Measurements from ENCODE around the gene STK38L. TPM values are rescaled to one million over a fixed set of nuclear protein-coding genes. Genes with fewer than 3 reads are reported as not detected.

STK38L gene
- total and polyA plus RNA-seq, 2 of the 4 experiments (the other 2 are of a cell fraction), result 5.1 to 7.2 TPM

DNA sequence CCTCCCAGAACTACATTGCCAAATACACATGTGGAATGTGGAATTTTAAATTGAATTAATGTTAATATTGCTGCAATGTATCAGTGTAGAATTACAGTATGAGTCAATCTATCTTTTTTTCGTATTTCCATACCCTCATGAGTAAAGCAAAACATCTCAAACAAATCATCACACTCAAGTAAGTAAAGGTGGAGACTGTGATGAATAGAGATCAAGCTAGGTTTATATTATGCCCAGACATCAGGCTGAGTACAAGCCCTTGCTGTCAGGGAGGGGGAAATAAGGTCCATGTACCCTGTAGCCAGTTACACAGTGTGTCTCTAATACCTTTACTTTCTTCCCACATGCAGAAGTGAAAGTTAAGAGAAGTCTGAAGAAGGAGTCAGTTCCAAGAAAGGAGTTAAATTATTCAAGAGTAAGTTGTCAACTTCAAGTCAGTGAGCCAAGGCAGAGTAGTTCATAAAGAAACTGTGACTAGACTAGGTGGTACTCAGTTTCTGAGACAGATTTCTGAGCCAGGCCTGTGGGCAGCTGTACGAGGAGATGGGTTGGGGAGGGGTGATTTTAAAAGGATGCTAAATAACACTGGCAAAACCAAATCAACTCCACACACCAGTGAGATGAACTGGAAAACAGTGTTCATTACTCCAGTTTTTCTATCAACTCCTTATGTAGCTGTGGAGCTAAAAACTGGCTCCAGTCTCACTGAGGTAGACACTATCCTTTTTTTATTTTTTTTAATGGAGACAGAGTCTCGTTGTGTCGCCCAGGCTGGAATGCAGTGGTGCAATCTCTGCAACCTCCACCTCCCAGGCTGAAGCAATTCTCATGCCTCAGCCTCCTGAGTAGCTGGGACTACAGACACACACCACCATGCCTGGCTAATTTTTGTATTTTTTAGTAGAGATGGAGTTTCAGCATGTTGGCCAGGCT is 23.8 kb upstream of the STK38L start:
- H3K27ac ChIP-seq (ENCODE audit: insufficient read depth, low read length), result no peak overlapping the region
- dilution Hi-C loops (cut with HindIII; ENCODE audit: low sequenced_read_pairs, unreplicated experiment), result no loop called here
- no peak overlapping the region for H2AK9ac ChIP-seq (replicated peaks; ENCODE audit: low read depth, low read length, poor library complexity)
- in situ Hi-C loops (cut with MboI; ENCODE audit: low sequenced_read_pairs), result no loop called here
- peak; percentile 28 for DNase-seq
- peak; percentile 46 for TF ChIP-seq CEBPB (IDR thresholded peaks at IDR 0.05; ENCODE audit: low read depth, low read length)
- no peak for TF ChIP-seq RFX5 (IDR thresholded peaks at IDR 0.05; ENCODE audit: low read depth, low read length)
- ChIA-PET CTCF (interaction anchor here (0.6 kb wide), 1 partner anchor 210 kb away, joined by 3 read pairs; no protein-coding TSS in a partner anchor), POLR2A (ENCODE audit: unreplicated experiment) (no interaction called here)
- no peak overlapping the region; the same call in none of the 2 replicates for H2BK20ac ChIP-seq (ENCODE audit: low read depth, low read length)
- H3K4me2 ChIP-seq (ENCODE audit: low read depth, low read length), result peak overlapping the region; percentile 88
- ATAC-seq (ENCODE audit: low read depth), result peak; percentile 80
- H2BK15ac ChIP-seq (ENCODE audit: low read depth, low read length), result no peak overlapping the region
- H3K9ac ChIP-seq (ENCODE audit: low read depth, low read length), result peak overlapping the region; percentile 2; the same call in 1 of the 2 replicates
- H2BK120ac ChIP-seq (ENCODE audit: low read depth, low read length), result peak overlapping the region; percentile 21; the same call in 1 of the 2 replicates
- H4K5ac ChIP-seq (ENCODE audit: low read depth, low read length), result peak overlapping the region; percentile 34; the same call in 1 of the 2 replicates
- peaks cover 5% of the 10 kb centered on the region for H3K4me1 ChIP-seq (ENCODE audit: control insufficient read depth, insufficient read depth, low read length)
- no peak overlapping the region for H3K23ac ChIP-seq (ENCODE audit: low read depth, low read length)
- H3K9me1 ChIP-seq (ENCODE audit: insufficient read depth, low read length), result no peaks in the 10 kb centered on the region; the same call in 1 of the 2 replicates
- H2BK5ac ChIP-seq (ENCODE audit: low read depth, low read length, poor library complexity, severe bottlenecking), result peak overlapping the region; percentile 43
- no peak overlapping the region for H4K91ac ChIP-seq (ENCODE audit: insufficient read depth, low read depth, low read length)
- BruUV-seq (replicated peaks), result no TSS peak
- H3K18ac ChIP-seq (ENCODE audit: low read depth, low read length), result peak overlapping the region; percentile 34; the same call in 1 of the 2 replicates
- no peak overlapping the region for H3K56ac ChIP-seq (ENCODE audit: extremely low read depth, insufficient read depth, low read length)
- H2AK5ac ChIP-seq (ENCODE audit: low read depth, low read length), result no peak overlapping the region
- H3K27me3 ChIP-seq (ENCODE audit: control insufficient read depth, insufficient read depth, low read length), result no peaks in the 10 kb centered on the region
- H3K36me3 ChIP-seq (ENCODE audit: control insufficient read depth, insufficient read depth, low read length), result no peaks in the 10 kb centered on the region
- no peaks in the 10 kb centered on the region for H3K79me1 ChIP-seq (ENCODE audit: low read depth in 1 of 2, low read length in 2 of 2)
- H2AFZ ChIP-seq (replicated peaks; ENCODE audit: low read length, poor library complexity), result no peak overlapping the region
- intact Hi-C loops (cut with micrococcal nuclease), result no loop called here
- no peaks in the 10 kb centered on the region for H4K20me1 ChIP-seq (ENCODE audit: insufficient read depth, low read length)
- WGBS, 2 experiments (ENCODE audit: extremely low coverage in 2 of 2, insufficient read length in 1 of 2), result no CpG with 5 or more reads among the region's 4 CpGs
- H3K14ac ChIP-seq (replicated peaks; ENCODE audit: low read depth, low read length), result no peak overlapping the region; the same call in 1 of the 2 replicates
- no peak overlapping the region for H4K8ac ChIP-seq (ENCODE audit: low read depth in 2 of 2, low read length in 2 of 2)
- no peaks in the 10 kb centered on the region for H3K9me3 ChIP-seq (ENCODE audit: control insufficient read depth, insufficient read depth, low read length)
- no peak overlapping the region for H3K4ac ChIP-seq (ENCODE audit: low read depth, low read length)
- H3K4me3 ChIP-seq (ENCODE audit: insufficient read depth, low read depth, low read length), result no peak overlapping the region

Measured in IMR-90 (cell line).